Ovary (tissue), 3 donors: ENCODE results near the gene ZNF214.
"Not testable (repeated sequence)": the region's sequence is repeated elsewhere in the genome, so short reads cannot be mapped to it uniquely, and the experiment has no call there.

ENCODE experiments used
- EP300 ChIP-seq: sonication (generic); formaldehyde crosslinking; IDR thresholded peaks from one replicate; pipeline ENCODE4 v1.6.1; 2017; ENCODE audit warnings: antibody characterized with exemption
- POLR2A ChIP-seq: fragments of 450-650 bp; IDR thresholded peaks from one replicate; pipeline ENCODE4 v1.6.1; 2017; ENCODE audit warnings: antibody characterized with exemption, mild to moderate bottlenecking, moderate library complexity
- TF ChIP-seq, protein P1 (sequence below), 3 donors: fragments of 450-650 bp in 2 of 3; fragments of 200-600 bp in 1 of 3; IDR thresholded peaks; one replicate each; pipeline versions ENCODE4 v1.5.1 to v1.8.0; 2016 to 2022; ENCODE audit warnings: antibody characterized with exemption in 3 of 3, mild to moderate bottlenecking in 1 of 3
- donor health status: DM: no; HTN: no; CAD: no.

DNA sequence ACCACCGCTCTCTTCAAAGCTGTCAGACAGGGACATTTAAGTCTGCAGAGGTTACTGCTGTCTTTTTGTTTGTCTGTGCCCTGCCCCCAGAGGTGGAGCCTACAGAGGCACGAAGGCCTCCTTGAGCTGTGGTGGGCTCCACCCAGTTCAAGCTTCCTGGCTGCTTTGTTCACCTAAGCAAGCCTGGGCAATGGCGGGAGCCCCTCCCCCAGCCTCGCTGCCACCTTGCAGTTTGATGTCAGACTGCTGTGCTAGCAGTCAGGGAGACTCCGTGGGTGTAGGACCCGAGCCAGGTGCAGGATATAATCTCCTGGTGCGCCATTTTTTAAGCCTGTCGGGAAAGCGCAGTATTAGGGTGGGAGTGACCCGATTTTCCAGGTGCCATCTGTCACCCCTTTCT is 65.9 kb downstream of the ZNF214 start:
- TF ChIP-seq, protein P1, sequence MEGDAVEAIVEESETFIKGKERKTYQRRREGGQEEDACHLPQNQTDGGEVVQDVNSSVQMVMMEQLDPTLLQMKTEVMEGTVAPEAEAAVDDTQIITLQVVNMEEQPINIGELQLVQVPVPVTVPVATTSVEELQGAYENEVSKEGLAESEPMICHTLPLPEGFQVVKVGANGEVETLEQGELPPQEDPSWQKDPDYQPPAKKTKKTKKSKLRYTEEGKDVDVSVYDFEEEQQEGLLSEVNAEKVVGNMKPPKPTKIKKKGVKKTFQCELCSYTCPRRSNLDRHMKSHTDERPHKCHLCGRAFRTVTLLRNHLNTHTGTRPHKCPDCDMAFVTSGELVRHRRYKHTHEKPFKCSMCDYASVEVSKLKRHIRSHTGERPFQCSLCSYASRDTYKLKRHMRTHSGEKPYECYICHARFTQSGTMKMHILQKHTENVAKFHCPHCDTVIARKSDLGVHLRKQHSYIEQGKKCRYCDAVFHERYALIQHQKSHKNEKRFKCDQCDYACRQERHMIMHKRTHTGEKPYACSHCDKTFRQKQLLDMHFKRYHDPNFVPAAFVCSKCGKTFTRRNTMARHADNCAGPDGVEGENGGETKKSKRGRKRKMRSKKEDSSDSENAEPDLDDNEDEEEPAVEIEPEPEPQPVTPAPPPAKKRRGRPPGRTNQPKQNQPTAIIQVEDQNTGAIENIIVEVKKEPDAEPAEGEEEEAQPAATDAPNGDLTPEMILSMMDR (IDR thresholded peaks at IDR 0.05) = not testable (repeated sequence)
- TF ChIP-seq POLR2A, EP300: not testable (repeated sequence)
